ENCODE data around the gene CTCF. TPM values are rescaled to one million over a fixed set of nuclear protein-coding genes. Genes with fewer than 3 reads are reported as not detected.

The CTCF gene
- total and polyA plus RNA-seq, 2 donors from 2014 or later: 20.4 to 42.6 TPM

- no peak overlapping the region for H3K27ac ChIP-seq (ENCODE audit: low read depth in 2 of 2, low read length in 2 of 2)
- intact Hi-C loops (cut with DNase I): loop anchor here (10.0 kb wide), 1 partner anchor 248 kb away; no protein-coding TSS in a partner anchor
- no peak overlapping the region for H3K9ac ChIP-seq (ENCODE audit: low read length in 3 of 3)
- no peak for FAIRE-seq
- H3K27me3 ChIP-seq (ENCODE audit: control insufficient read depth, insufficient read depth, low read length): no peaks in the 10 kb centered on the region
- no peak overlapping the region for H3K4me3 ChIP-seq (ENCODE audit: low read length in 3 of 3)
- H3K9me3 ChIP-seq (ENCODE audit: control insufficient read depth in 2 of 3, insufficient read depth in 1 of 3, low read length in 3 of 3): no peaks in the 10 kb centered on the region
- H3K36me3 ChIP-seq (ENCODE audit: control insufficient read depth in 2 of 3, insufficient read depth in 3 of 3, low read length in 3 of 3): no peaks in the 10 kb centered on the region
- peaks cover 0 to 20% (median 19%) of the 10 kb centered on the region in 3 donors for H3K4me1 ChIP-seq (ENCODE audit: control insufficient read depth in 2 of 3, insufficient read depth in 2 of 3, low read depth in 1 of 3, low read length in 3 of 3)
- no peak for DNase-seq
- no peak for TF ChIP-seq CTCF (IDR thresholded peaks at IDR 0.05; ENCODE audit: borderline replicate concordance, extremely low read depth, insufficient read depth)
These were observed 114.2 kb downstream of the CTCF start for GRCh38 chr16:67676516-67676915.

- Histone ChIP-seq H3K4me3 (ENCODE audit: low read length in 3 of 3) (no peak overlapping the region), H3K36me3 (ENCODE audit: control insufficient read depth in 2 of 3, insufficient read depth in 3 of 3, low read length in 3 of 3) (no peaks in the 10 kb centered on the region), H3K9ac (ENCODE audit: low read length in 3 of 3) (no peak overlapping the region), H3K4me1 (ENCODE audit: control insufficient read depth in 2 of 3, insufficient read depth in 2 of 3, low read depth in 1 of 3, low read length in 3 of 3) (peaks cover 0 to 20% (median 19%) of the 10 kb centered on the region in 3 donors), H3K27ac (ENCODE audit: low read depth in 2 of 2, low read length in 2 of 2) (no peak overlapping the region), H3K9me3 (ENCODE audit: control insufficient read depth in 2 of 3, insufficient read depth in 1 of 3, low read length in 3 of 3) (no peaks in the 10 kb centered on the region), H3K27me3 (ENCODE audit: control insufficient read depth, insufficient read depth, low read length) (no peaks in the 10 kb centered on the region)
- intact Hi-C loops (cut with DNase I): loop anchor here (10.0 kb wide), 1 partner anchor 248 kb away; no protein-coding TSS in a partner anchor
- DNase-seq (no peak), FAIRE-seq (no peak)
- TF ChIP-seq CTCF (IDR thresholded peaks at IDR 0.05; ENCODE audit: borderline replicate concordance, extremely low read depth, insufficient read depth): no peak
These were observed 114.6 kb downstream of the CTCF start for GRCh38 chr16:67676939-67677338.

GRCh38 chr16:67677712-67678111 lies 115.4 kb downstream of the CTCF start:
- no peaks in the 10 kb centered on the region for H3K9me3 ChIP-seq (ENCODE audit: control insufficient read depth in 2 of 3, insufficient read depth in 1 of 3, low read length in 3 of 3)
- TF ChIP-seq CTCF (IDR thresholded peaks at IDR 0.05; ENCODE audit: borderline replicate concordance, extremely low read depth, insufficient read depth): no peak
- no peaks in the 10 kb centered on the region for H3K36me3 ChIP-seq (ENCODE audit: control insufficient read depth in 2 of 3, insufficient read depth in 3 of 3, low read length in 3 of 3)
- peaks cover 0 to 20% (median 19%) of the 10 kb centered on the region in 3 donors for H3K4me1 ChIP-seq (ENCODE audit: control insufficient read depth in 2 of 3, insufficient read depth in 2 of 3, low read depth in 1 of 3, low read length in 3 of 3)
- H3K27ac ChIP-seq (ENCODE audit: low read depth in 2 of 2, low read length in 2 of 2): no peak overlapping the region
- H3K9ac ChIP-seq (ENCODE audit: low read length in 3 of 3): no peak overlapping the region
- H3K27me3 ChIP-seq (ENCODE audit: control insufficient read depth, insufficient read depth, low read length): no peaks in the 10 kb centered on the region
- FAIRE-seq: no peak
- no peak for DNase-seq
- no peak overlapping the region for H3K4me3 ChIP-seq (ENCODE audit: low read length in 3 of 3)
- intact Hi-C loops (cut with DNase I): loop anchor here (10.0 kb wide), 1 partner anchor 247 kb away; no protein-coding TSS in a partner anchor
